Measurements from ENCODE around the gene CHD8. TPM values are rescaled to one million over a fixed set of nuclear protein-coding genes. Genes with fewer than 3 reads are reported as not detected.

CHD8 gene
- total RNA-seq, 4 donors from 2014 or later, result 45.6 to 64.3 (median 55.0) TPM

- no peaks in the 10 kb centered on the region for H3K9me3 ChIP-seq
- DNase-seq (ENCODE audit: extremely low spot score), result no peak
- H3K36me3 ChIP-seq, result peaks cover 81 to 100% (median 98%) of the 10 kb centered on the region in 4 donors
- intact Hi-C loops (cut with DNase I), result no loop called here
- no peak for TF ChIP-seq CTCF (IDR thresholded peaks at IDR 0.05)
- no peak for TF ChIP-seq POLR2AphosphoS5 (IDR thresholded peaks at IDR 0.05)
- no peak for TF ChIP-seq POLR2A (IDR thresholded peaks at IDR 0.05; ENCODE audit: low read depth)
- TF ChIP-seq EP300 (IDR thresholded peaks at IDR 0.05), result no peak
- no peaks in the 10 kb centered on the region for H3K4me1 ChIP-seq
- H3K4me3 ChIP-seq, result no peak overlapping the region
- WGBS, result 95% methylated on average over 1 of the region's 1 CpG
- H3K27me3 ChIP-seq, result no peaks in the 10 kb centered on the region
- no peak overlapping the region for H3K27ac ChIP-seq (replicated peaks in 1 of 4)
Observed at GRCh38 chr14:21426692-21427091, 29.2 kb downstream of the CHD8 start.

GRCh38 chr14:21419528-21419927 lies 36.4 kb downstream of the CHD8 start:
- no peaks in the 10 kb centered on the region for H3K27me3 ChIP-seq
- no peak for DNase-seq (ENCODE audit: extremely low spot score)
- H3K4me3 ChIP-seq, result no peak overlapping the region
- H3K36me3 ChIP-seq, result peaks cover 65 to 97% (median 89%) of the 10 kb centered on the region in 4 donors
- no peaks in the 10 kb centered on the region for H3K9me3 ChIP-seq
- no peaks in the 10 kb centered on the region for H3K4me1 ChIP-seq
- WGBS, result 80% methylated on average over 5 of the region's 5 CpGs
- no peak overlapping the region for H3K27ac ChIP-seq (replicated peaks in 1 of 4)
- intact Hi-C loops (cut with DNase I), result no loop called here
- TF ChIP-seq POLR2A (IDR thresholded peaks at IDR 0.05; ENCODE audit: low read depth), result no peak
- TF ChIP-seq EP300 (IDR thresholded peaks at IDR 0.05), result no peak
- TF ChIP-seq CTCF (IDR thresholded peaks at IDR 0.05), result no peak

- Histone ChIP-seq H3K27ac (replicated peaks in 1 of 4) (no peak overlapping the region), H3K9me3 (no peaks in the 10 kb centered on the region), H3K4me1 (no peaks in the 10 kb centered on the region), H3K36me3 (peaks cover 70 to 97% (median 90%) of the 10 kb centered on the region in 4 donors), H3K27me3 (no peaks in the 10 kb centered on the region), H3K4me3 (no peak overlapping the region)
- DNase-seq (ENCODE audit: extremely low spot score), result no peak
- TF ChIP-seq POLR2A (IDR thresholded peaks at IDR 0.05; ENCODE audit: low read depth) (no peak), POLR2AphosphoS5 (IDR thresholded peaks at IDR 0.05) (no peak), CTCF (IDR thresholded peaks at IDR 0.05) (no peak), EP300 (IDR thresholded peaks at IDR 0.05) (no peak)
- WGBS, result 89% methylated on average over 4 of the region's 4 CpGs
- intact Hi-C loops (cut with DNase I), result no loop called here
Observed at GRCh38 chr14:21415329-21415728, 40.6 kb downstream of the CHD8 start.

GRCh38 chr14:21414137-21414631 lies 41.7 kb downstream of the CHD8 start:
- TF ChIP-seq CTCF (IDR thresholded peaks at IDR 0.05), result no peak
- no peak for TF ChIP-seq EP300 (IDR thresholded peaks at IDR 0.05)
- TF ChIP-seq POLR2A (IDR thresholded peaks at IDR 0.05; ENCODE audit: low read depth), result no peak
- no peak for TF ChIP-seq POLR2AphosphoS5 (IDR thresholded peaks at IDR 0.05)
- Histone ChIP-seq H3K27ac (replicated peaks in 1 of 4) (no peak overlapping the region), H3K9me3 (no peaks in the 10 kb centered on the region), H3K4me3 (no peak overlapping the region), H3K36me3 (peaks cover 75 to 97% (median 90%) of the 10 kb centered on the region in 4 donors), H3K4me1 (no peaks in the 10 kb centered on the region), H3K27me3 (no peaks in the 10 kb centered on the region)
- no peak for DNase-seq (ENCODE audit: extremely low spot score)
- intact Hi-C loops (cut with DNase I), result no loop called here
- 95% methylated on average over 1 of the region's 1 CpG for WGBS

- intact Hi-C loops (cut with DNase I), result loop anchor here (10.0 kb wide), 1 partner anchor 53 kb away; no protein-coding TSS in a partner anchor
- no peak overlapping the region for H3K4me3 ChIP-seq
- H3K27ac ChIP-seq (replicated peaks in 1 of 4), result no peak overlapping the region
- no peaks in the 10 kb centered on the region for H3K9me3 ChIP-seq
- H3K27me3 ChIP-seq, result no peaks in the 10 kb centered on the region
- H3K4me1 ChIP-seq, result no peaks in the 10 kb centered on the region
- peaks cover 95 to 100% (median 99%) of the 10 kb centered on the region in 4 donors for H3K36me3 ChIP-seq
- DNase-seq (ENCODE audit: extremely low spot score), result no peak
- 80% methylated on average over 3 of the region's 3 CpGs for WGBS
- TF ChIP-seq POLR2AphosphoS5 (IDR thresholded peaks at IDR 0.05) (no peak), POLR2A (IDR thresholded peaks at IDR 0.05; ENCODE audit: low read depth) (no peak), CTCF (IDR thresholded peaks at IDR 0.05) (no peak), EP300 (IDR thresholded peaks at IDR 0.05) (no peak)
Observed at GRCh38 chr14:21408147-21408546, 47.8 kb downstream of the CHD8 start.

Measured in esophagus muscularis mucosa (tissue), 4 donors.